GM19035 (cell line): Measurements from ENCODE around the gene C12orf42.
"Not testable (repeated sequence)": the region's sequence is repeated elsewhere in the genome, so short reads cannot be mapped to it uniquely, and the experiment has no call there.

ENCODE experiments used
- ATAC-seq: cut with Tn5 transposase; IDR thresholded peaks from one replicate; pipeline ENCODE4 v1.9.1; 2021; ENCODE audit not compliant: unreplicated experiment

The C12orf42 gene

GRCh38 chr12:103425674-103426073 is 70.1 kb downstream of the C12orf42 start:
- ATAC-seq, result not testable (repeated sequence)

- ATAC-seq, result not testable (repeated sequence)
Measured at GRCh38 chr12:103424849-103425586, 70.8 kb downstream of the C12orf42 start.

- ATAC-seq, result no peak
Measured at GRCh38 chr12:103423516-103423910, 72.3 kb downstream of the C12orf42 start.

GRCh38 chr12:103422746-103423515 is 72.8 kb downstream of the C12orf42 start:
- ATAC-seq, result no peak

GRCh38 chr12:103422328-103422727 is 73.4 kb downstream of the C12orf42 start:
- no peak for ATAC-seq

- ATAC-seq, result no peak
Measured at GRCh38 chr12:103421402-103421801, 74.4 kb downstream of the C12orf42 start.

- no peak for ATAC-seq
Measured at GRCh38 chr12:103415681-103416080, 80.1 kb downstream of the C12orf42 start.

GRCh38 chr12:103401421-103401820 is 94.3 kb downstream of the C12orf42 start:
- no peak for ATAC-seq

- no peak for ATAC-seq
Measured at GRCh38 chr12:103399986-103400385, 95.8 kb downstream of the C12orf42 start.

GRCh38 chr12:103397536-103397935 is 98.2 kb downstream of the C12orf42 start:
- ATAC-seq, result no peak

- peak; percentile 89 for ATAC-seq
Measured at GRCh38 chr12:103392722-103393121, 103.0 kb downstream of the C12orf42 start.

GRCh38 chr12:103391103-103391502 is 104.7 kb downstream of the C12orf42 start:
- no peak for ATAC-seq

- ATAC-seq, result no peak
Measured at GRCh38 chr12:103387385-103387784, 108.4 kb downstream of the C12orf42 start.

- ATAC-seq, result no peak
Measured at GRCh38 chr12:103386451-103386850, 109.3 kb downstream of the C12orf42 start.

- ATAC-seq, result no peak
Measured at GRCh38 chr12:103382736-103383346, 112.9 kb downstream of the C12orf42 start.

GRCh38 chr12:103382119-103382518 is 113.6 kb downstream of the C12orf42 start:
- no peak for ATAC-seq

- no peak for ATAC-seq
Measured at GRCh38 chr12:103379670-103380069, 116.1 kb downstream of the C12orf42 start.

- no peak for ATAC-seq
Measured at GRCh38 chr12:103373088-103373523, 122.7 kb downstream of the C12orf42 start.

GRCh38 chr12:103369929-103370328 is 125.8 kb downstream of the C12orf42 start:
- ATAC-seq, result peak; percentile 81

GRCh38 chr12:103368167-103368566 is 127.6 kb downstream of the C12orf42 start:
- ATAC-seq, result no peak

- ATAC-seq, result no peak
Measured at GRCh38 chr12:103354403-103354802, 141.4 kb downstream of the C12orf42 start.

- no peak for ATAC-seq
Measured at GRCh38 chr12:103353913-103354312, 141.9 kb downstream of the C12orf42 start.
